Activated CD4-positive, CD25-positive, alpha-beta regulatory T cell (primary cell): ENCODE data around the gene NCKAP5.

Experiments used
- DNase-seq, 4 experiments: peaks; one replicate each; lab custom pipeline; 2025; lab: John Stamatoyannopoulos, UW

Gene NCKAP5

DNA sequence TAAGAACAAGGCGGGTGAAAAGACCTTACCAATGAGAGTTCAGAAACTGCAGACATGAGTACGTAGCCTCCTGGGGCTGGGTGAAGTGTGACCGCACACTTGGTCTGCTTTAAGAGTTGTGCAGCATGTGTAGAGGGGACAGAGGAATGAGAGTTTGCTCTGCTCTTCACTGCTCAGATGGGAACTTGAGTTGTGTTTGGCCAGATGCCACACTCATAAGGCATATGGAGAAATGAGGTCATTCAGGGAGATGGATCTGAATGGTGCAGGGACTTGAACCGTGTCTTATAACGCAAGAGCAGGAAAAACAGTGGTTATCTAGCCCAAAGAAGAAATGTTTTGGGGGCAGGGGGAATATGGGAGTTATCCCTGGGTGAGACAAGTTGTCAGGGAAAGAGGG, 624.4 kb downstream of the NCKAP5 start:
- DNase-seq: no peak

DNA sequence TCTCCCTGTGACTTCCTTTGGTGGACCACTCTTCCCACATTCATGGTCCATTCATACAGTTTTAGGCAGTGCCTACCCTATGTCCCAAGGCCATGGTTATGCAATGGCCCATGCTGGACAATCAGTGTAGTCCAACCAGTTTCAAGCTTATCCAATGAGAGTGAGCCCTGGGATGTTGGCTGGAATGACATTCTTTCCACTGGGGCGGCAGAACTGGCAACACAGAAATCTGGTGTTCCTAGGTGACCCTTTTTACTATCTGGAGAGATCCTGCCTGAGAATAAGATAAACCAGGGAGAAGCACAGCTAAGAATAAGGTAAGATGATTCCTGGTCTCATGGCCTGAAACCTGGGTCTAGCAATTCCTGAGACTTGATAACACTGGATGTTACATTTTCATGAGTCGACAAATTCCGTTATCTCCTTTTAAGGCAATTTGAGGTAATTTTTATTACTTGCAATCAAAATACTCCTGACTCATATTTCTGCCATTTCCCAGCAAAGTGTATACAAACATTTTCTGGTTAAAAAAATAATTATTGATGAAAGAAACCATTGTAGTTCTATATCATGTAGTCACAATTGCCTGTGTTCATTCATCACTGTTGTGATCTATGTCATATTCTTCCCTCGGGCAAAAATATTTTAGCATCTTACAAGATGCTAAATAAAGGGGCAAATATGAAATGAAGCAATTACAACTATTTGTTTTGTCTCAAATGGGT, 626.8 kb downstream of the NCKAP5 start:
- DNase-seq: no peak

DNA sequence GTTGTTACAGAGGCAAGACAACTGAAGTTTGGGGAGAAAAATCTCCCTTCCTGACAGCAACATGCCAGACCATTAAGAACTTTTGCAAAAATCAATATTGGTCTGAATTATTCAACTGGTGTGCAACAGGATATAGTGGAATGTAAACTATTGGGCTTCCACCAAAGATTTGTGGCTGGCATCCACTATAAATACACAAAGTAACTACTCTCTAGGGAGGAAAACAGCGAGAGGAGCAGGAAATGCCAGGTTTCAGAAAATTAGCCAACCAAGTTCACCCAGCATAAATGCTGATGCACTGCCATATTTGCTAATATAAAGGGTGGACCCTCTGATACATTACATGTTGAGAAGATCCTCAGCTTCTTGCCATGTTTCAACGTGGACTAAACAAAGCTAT, 630.6 kb downstream of the NCKAP5 start:
- DNase-seq: no peak

DNA sequence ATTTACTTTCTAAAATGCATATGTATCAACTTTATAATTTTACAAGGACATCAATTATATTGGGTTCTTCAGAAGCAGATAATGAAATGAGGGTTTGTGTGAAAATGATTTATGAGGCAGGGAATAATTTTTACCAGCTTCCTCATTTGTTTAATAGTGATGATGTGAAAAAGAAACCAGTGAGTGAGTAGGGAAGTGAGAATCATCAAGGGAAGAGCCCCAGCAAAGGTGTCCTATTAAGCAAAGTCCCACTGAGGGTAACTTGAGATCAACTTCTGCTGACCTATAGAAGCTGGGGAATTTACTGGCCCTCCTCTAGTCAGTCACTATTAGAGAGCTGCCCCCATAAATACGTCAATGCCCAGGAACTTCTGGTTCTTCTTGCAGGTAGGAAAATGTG, 631.5 kb downstream of the NCKAP5 start:
- no peak for DNase-seq

DNA sequence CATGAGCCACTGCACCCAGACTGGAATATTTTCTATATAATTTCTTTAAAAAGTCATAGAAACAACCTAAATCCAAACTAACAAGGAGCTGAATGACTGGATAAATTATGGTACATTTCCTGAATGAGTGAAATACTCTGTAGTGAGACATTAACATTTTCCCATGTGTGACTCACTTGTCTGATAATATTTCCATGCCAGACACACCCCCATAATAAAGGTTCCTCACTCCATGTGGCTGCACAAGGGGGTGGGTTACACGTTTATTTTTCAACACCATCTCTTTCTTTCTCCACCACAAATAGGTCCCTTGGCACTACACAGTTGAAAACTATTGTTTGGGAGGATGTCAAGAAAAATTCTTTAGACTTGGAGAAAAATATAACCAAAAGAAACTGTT, 632.0 kb downstream of the NCKAP5 start:
- no peak for DNase-seq

DNA sequence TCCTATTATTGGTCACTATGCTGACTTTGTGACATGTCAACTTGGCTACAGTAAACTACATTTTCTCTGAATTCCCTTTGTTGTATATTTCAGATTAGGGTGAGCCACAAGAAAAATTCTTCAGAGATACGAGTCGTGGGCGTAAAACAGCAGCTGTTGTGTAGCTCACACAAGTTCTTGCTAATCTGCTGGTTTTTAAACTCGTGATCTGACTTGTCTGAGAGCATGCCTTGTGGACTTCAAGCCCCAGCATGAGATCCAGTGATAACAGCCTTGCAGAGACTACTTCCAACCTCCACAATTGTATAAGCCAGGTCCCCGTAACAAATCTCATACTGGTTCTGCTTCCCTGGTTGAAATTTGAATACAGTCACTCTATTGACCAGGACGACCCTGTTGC, 638.5 kb downstream of the NCKAP5 start:
- no peak for DNase-seq

DNA sequence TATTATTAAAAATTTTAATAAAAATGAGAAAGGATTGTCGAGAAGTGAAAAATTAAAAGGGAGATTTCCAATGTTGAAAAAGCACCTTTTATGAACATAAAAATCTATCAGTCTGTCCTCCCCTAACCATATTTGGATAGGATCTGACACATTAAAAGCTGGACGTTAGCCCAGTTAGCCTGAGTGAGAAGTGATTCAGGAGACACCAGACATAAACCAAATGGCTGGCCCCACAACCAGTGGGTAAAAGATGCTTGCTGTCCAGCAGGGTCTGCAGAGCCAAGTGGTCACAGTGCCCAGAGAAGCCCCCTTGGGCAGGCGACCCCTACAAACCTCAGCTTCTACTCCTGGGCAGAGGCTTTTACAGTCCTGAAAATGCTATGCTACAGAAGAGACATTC, 644.5 kb downstream of the NCKAP5 start:
- DNase-seq: no peak

DNA sequence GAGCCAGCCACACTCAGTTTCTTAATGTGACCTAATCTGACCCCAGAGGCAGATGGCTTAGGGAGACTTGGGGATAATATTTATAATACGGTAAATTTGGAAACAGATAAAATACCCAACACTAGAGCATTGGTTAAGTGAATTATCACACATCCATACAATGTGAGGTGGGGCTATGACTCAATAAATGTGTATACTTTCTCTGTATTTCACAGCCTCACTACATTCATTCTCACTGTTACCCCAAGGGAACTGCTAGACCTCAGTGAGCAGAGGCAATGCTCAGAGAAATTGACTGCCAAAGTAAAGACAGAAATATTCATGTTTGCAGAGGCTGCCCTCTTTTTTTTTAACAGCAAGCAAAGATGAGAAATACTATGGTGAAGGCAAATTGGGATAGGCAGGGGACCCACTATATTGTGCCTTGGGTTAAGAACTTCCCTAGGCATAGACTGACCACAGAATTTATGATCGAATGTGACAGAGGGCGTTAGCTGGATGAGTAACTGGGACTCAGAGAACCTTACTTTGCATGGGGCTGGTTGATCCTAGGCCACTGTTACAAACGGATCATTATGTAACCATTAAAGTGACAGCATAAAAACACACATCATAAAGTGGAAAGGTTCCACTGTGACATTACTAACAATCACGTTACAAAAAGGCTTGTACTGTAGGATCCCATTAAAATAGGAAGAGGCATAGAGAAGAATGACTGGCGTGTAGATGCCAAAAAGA, 652.3 kb downstream of the NCKAP5 start:
- no peak for DNase-seq

DNA sequence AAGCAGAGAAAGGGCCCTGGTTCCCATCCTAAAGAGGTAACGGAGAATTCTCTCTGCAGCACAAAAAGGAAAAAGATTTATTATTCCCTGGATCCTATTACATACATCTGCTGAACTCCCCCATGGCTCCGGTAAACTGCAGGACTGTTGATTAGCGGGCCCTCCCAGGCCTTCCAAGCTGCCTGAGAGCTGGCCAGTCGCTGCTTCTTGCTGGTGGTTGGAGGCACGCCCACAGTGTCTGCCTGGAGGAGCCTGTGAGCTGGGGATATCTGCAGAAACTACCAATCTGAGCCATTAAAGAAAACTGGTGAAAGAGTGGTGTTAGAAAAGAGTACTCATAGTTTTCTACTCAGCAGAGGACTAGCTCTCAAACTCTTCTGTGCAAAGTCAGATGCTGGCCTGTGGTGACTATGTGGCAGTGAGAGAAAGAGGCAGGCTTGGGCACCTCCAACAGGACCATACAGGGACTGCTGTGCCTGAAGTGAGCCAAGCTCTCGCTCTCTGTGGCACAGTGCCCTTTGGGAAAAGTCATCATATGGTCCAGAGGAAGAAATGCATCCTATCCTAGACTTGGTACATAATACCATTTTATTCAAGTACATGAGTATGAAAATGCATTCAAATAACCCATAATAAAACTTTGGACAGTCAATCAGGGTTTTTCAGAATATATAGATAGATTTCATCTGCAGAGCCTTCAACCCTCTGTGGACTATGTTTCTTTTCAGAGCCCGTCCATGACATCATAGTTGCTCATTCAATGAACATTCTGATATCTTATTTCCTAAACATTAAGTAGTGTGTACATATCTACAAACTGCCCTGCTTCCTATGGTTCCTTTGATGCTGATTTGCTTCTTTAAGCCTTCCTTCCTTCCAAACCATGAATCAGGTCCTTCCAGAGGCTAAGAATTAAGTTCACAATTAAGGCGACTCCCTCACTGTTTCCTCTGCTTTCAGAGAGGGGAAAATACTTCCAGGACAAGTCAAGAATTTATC, 656.2 kb downstream of the NCKAP5 start:
- no peak for DNase-seq

DNA sequence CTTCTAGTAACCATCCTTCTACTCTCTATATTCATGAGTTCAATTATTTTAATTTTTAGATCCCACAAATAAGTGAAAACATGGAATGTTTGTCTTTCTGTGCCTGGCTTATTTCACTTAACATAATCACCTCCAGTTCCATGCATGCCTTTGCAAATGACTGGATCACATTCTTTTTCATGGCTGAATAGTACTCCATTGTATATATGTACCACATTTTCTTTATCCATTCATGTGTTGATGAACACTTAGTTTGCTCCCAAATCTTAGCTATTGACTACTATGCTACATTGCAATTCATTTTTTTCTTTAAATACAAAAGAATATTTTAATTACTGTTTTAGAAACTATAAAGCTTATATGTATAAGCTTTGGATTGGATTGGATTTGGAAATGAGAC, 657.8 kb downstream of the NCKAP5 start:
- no peak for DNase-seq

DNA sequence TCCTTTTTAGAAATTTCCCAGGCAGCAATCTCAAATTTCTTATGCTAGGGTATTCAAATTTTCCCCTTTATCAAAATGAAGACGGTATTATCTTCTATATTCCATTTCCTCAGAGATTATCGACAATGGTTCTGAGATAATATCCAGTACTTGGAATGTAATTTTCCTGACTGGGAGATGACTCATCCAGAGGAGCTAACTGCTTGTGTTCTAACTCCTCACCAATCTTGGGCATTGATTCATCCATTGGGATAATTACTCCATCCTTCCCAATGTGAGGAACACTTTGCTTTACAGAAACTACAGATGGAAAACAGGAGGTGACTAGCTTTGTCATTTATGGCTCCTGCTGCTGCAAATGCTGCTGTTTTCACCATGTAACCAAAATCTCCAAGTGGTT, 658.8 kb downstream of the NCKAP5 start:
- no peak for DNase-seq

DNA sequence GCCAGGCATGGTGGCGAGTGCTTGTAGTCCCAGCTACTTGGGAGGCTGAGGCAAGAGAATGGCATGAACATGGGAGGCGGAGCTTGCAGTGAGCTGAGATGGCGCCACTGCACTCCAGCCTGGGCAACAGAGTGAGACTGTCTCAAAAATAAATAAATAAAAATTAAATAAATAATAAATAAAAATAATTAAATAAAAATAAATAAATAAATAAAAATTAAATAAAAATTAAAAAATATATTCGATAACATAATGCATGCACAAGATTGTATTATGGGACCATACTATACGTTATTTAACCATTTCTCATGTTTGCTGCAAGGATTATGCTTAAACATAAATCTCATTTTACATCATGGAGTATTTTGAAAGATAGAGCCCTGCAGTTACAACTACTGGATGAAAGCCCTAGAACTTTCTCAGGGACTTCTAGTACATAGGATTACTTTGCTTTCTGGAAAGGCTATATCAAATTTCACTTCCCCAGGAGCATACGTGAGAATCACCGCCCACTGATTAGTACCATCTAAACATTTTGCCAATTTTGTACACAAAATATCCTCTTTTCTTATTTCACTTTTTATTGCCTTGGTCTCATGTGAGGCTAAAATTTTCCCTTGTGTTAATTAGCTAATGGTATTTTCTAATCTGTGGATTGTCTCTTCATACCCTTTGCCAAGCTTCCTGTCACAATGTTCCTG, 664.0 kb downstream of the NCKAP5 start:
- DNase-seq: no peak

DNA sequence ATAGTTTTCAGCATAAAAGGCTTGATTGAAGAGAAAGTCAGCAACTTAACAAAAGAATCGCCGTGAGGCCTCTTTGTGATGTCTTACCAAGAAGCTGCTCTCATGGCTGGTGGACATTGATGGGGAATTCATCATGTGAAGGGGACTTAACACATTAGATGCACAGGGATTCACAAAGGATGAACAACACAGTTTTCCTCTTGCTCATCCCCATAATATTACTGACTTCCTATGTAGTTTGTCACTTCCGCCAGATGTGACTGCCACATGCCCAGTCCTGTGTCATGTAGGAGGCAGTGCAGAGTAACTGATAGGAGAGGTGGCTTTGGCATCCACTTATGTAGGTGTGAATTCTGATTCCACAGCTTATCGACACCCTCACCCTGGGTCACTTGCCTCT, 665.6 kb downstream of the NCKAP5 start:
- no peak for DNase-seq

DNA sequence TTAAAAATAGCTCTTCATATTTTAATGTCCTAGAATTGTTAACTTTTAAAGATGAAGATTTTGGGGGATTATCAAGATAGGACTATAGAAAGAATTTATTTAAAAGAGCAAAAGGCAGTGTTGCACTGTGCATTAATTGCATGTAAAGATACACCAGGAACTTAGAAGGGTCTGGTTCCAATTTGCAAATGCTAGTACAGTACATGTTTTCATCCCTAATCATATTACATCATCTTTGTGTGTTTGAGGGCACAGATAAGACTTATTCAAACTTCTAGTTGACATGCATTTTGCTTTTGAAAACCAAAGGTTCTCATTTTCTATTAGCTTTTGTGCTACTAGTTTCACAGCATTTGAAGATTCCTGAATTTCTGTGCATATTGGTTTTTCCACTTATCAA, 666.6 kb downstream of the NCKAP5 start:
- no peak for DNase-seq

DNA sequence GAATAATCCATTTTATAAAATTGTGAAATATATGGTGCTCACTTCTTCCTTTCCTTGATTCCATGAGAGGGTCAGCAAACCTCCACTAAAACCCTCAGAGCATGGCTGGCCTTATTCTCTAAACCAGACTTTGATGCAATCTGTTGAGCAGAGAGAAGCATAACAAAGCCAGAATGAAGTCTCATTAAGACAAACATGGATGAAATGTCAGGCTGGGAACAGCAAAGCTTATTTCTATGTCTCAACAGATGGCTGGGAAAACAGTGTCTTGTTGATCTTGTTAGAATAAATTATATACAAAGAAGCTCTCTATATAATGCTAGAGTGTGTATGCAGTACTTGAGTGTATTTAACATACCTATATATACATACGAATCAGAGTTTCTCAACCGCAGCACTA, 671.2 kb downstream of the NCKAP5 start:
- DNase-seq: no peak

DNA sequence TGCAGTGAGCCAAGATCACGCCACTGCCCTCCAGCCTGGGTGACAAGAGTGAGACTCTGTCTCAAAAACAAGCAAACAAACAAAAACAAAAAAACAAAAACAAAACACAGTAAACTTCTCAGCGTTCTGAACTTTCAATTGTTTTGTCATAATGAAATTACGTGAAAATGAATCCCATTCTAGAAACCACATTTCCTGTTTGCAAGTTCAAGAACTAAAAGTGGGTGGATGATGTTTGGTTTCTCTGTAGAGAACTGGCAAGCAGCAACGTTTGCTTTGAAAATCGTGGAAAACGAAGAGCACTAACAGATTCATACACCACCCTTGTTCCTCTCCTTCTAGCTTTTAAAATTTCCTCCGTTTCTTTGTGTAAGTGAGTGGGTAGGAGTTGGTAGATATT, 672.2 kb downstream of the NCKAP5 start:
- DNase-seq: no peak

DNA sequence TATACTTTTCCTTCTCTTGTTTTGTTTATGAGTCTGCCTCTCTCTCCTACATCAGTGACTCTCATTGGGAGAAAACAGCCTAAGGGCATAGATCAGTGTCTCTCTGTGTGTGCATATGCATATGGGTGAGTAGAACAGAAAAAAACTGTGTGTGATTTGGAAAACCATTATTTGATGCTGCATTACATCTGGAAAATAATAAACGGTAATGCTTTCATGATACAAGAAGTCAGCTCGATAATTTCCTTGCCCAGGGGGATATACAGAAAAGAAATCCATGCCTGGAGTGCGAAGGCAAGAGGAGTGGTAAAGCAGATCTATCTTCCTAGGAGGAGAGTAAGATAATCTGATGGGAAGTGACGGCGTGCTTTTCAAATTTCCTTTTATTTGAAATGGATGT, 676.8 kb downstream of the NCKAP5 start:
- no peak for DNase-seq

DNA sequence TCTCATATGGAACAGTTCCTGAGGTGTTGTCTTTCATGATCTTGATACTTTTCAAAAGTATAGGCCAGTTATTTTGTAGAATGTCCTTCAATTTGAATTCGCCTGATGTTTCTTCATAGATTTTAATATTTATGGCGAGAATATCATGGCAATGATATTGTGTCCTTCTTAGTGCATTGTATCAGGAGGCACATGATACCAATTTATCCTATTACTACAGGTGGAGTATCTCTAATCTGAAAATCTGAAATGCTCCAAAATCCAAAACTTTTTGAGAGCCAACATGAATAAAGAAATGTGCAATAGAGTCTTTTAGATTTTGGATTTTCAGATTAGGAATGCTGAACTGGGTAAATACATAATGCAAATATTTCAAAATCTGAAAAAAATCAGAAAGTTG, 681.7 kb downstream of the NCKAP5 start:
- DNase-seq: no peak

DNA sequence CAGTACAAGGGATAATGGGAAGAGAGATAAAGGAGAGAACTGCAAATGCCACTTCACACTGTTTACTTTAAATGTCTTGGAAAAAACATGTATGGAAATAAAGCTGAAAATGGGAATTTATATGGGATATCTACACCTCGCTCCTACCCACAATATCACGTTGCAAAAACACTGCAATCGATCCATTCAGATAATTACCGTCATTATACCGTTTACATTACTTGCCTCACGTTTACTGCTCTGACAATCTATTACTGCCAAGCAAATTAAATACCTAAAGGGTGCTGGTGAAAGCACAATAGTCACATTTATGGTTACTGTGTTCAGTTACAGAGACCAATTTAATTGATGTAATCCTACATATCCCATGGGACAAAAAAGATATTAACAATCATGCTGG, 683.6 kb downstream of the NCKAP5 start:
- DNase-seq: no peak

DNA sequence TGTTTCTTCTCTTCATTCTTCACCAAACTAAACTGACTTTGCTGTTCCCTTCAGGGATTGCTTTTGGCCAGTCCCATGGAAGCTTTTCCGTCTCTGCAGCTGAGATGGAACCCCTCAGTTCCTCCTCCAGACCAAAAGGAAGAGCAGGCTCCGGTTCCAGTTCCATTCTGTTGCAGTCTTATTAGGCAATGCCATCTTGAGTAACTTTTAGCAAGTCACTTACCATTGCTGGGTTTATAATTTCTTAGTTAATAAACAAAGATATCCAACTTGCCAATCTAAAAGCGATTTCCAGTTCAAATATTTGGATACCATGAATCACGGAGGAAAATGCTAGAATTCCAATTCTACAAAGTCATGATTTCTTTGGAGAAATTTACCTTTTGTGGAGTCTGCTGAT, 684.0 kb downstream of the NCKAP5 start:
- DNase-seq: no peak

DNA sequence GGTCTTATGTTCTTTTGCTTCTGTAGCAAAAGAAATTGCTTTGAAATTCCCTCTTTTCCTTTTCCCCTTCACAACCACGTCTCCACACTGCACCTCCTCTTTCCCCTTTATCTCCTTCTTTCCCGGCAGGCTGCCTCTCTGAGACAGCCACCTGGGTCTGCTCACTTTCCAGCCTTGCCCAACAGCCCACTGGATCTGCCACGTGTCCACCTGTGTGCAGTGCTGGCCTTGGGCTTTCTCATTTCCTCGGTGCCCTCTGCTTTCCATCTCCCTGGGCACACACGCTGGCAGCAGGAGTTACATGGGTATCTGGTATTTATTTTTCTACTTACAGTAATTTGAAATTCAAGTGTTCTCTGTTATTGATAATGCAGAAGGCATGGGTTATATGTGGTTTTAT, 684.8 kb downstream of the NCKAP5 start:
- DNase-seq: no peak

DNA sequence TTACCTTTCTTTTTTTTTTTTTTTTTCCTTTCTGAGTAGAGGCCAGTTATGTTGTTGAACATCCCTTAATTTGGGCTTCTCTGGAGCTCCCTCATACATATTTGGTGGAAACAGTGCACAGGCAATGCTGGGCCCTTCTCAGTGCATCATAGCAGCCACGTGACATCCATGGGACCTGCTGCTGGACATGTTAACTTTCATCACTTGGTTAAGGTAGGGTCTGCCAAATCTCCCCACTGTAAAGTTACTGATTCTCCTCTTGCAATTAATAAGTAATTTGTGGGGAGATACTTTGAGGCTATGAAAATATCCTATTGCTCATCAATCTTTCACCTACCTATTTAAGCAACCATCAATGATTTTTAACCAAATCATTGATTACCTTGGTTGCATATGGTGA, 686.7 kb downstream of the NCKAP5 start:
- DNase-seq: no peak
